Fibroblast of villous mesenchyme (primary cell): ENCODE results near the gene SH3RF3. TPM values are rescaled to one million over a fixed set of nuclear protein-coding genes. Genes with fewer than 3 reads are reported as not detected.

Experiments used
- DNase-seq: peaks from one replicate; pipeline ENCODE4 v3.0.0-alpha.2; 2010; ENCODE audit warnings: low read depth
- H3K4me3 ChIP-seq: 2 replicates; pipeline ENCODE4 v1.5.1; 2011; ENCODE audit warnings: low read depth, mild to moderate bottlenecking, low read length
- CTCF ChIP-seq: IDR thresholded peaks from 2 replicates; pipeline ENCODE4 v1.5.1; 2012; ENCODE audit warnings: low read depth, mild to moderate bottlenecking, low read length; ENCODE audit not compliant: insufficient read depth
- total RNA-seq: library from RNA; depleted of rRNA; stranded (reverse); fragments of >200 nt; gene quantifications from 2 replicates; pipeline ENCODE4 v1.2.3, GENCODE V29; 2012

Gene SH3RF3
- total RNA-seq, 1 donor, result 13.4 TPM

GRCh38 chr2:109295781-109296117, 166.7 kb downstream of the SH3RF3 start:
- no peak for DNase-seq
- no peak for TF ChIP-seq CTCF
- H3K4me3 ChIP-seq, result no peak overlapping the region

DNA sequence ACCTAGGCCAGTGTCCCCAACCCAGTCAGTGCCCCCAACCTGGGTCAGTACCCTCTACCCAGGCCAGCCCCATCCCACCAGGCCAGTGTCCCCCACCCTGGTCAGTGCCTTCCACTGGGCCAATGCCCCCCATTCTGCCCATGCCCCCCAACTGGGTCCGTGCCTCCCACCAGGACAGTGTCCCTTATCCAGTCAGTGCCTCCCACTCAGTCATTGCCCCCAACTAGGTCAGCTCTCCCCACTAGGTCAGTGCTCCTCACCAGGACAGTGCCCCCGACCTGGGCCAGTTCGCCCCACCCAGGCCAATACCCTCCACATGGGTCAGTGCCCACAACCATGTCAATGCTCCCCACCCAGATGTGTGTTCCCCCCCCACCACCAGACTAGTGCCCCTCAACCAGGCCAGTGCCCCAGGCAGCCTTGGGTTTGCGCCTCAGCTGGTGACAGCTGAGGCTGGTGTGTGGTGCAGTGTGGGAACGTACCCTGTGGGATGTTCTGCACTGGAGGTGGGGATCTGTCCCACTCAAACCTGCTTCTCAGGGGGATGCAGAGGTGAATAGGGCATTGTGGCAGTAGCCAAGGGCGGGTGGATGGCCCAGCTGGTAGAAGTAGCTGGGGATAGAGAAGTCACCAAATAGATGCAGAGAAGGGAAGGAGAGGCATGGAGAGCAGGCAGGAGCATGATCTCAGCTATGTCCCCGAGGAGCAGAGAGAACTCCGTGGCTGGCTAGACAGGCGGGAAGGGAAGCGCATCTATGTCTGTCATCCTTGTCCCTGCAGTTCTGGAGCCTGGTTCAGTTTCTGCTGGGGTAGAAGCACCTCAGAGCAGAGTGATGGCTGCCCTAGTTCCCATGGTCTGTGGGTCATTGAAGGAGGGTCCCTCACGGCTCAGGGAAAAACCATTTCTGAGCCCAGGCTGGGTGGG, 168.8 kb downstream of the SH3RF3 start:
- DNase-seq, result no peak
- no peak overlapping the region for H3K4me3 ChIP-seq
- no peak for TF ChIP-seq CTCF

DNA sequence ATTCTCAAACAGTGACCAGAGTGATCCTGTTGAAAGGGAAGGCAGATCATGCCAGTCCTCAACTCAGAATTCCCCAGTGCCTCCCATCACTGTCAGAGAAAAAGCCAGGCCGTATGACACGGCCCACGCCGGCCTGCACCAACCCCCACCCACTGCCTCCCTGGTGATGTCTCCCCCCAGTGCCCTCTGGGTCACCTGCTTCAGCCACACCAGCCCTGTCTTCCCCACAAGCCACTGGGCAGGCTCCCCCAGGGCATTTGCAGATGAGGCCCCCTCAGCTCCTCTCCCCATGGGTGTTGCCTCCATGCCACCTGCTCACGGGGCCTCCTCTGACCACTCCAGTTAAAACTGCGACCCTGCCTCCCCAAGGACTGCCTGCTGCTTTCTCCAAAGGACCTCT, 169.8 kb downstream of the SH3RF3 start:
- DNase-seq, result no peak
- H3K4me3 ChIP-seq, result no peak overlapping the region
- TF ChIP-seq CTCF, result no peak

DNA sequence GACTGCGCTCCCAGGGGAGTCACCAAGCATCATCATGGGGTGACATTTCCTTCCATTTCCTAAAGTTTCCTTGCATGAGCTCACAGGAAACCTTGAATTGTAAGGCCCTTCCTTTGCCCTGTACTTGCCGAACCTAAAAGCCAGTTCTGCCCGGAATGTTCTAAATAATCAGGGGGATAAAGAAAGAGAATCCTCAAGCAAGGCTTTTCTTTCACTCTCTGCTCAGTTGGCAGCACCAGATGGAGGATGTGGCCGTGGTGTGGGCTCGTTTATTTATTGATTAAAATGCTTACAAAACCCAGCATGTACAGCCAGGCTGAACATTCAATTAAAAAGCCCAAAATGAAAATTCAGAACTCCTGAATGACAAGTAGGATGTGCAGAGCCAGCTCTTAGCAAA, 170.5 kb downstream of the SH3RF3 start:
- TF ChIP-seq CTCF, result no peak
- H3K4me3 ChIP-seq, result no peak overlapping the region
- no peak for DNase-seq

DNA sequence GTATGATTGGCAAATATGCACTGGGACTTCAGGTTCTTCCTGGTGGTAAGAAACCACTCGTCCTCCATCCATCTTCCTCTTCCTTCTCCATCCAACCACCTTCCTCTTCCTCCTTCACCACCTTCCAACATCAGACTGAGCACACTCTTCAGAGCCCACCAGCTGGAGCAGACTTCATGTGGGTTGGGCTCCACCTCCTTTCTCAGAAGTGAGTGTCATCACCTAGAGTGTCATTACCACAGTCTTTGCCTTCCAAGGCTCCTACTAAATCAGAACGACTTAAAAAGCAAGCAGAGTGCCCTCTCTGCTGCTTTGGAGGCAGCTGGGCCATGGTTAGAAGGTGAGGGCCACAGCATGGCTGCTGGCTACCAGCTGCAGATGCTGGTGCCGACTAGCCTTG, 171.6 kb downstream of the SH3RF3 start:
- TF ChIP-seq CTCF, result no peak
- H3K4me3 ChIP-seq, result no peak overlapping the region
- no peak for DNase-seq

DNA sequence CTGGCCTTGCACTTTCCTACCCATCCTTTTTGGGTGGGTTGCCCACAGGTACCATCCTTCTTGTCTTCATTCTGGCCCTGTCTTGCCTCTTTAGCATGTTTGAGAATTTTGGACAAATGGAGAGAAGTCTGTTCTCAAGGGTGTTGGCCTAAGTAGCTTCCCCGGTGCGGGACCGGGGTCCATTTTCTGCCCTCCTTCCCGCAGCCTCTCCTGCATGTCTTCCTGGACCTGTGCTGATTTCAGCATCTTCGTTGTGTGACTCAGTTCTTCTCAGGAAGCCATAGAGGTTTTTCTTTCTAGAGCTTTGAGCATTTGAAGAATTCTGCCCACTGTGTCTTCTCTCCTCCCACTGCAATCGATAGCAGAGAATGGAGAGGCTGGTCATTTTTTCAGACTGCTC, 172.7 kb downstream of the SH3RF3 start:
- TF ChIP-seq CTCF, result no peak
- DNase-seq, result no peak
- H3K4me3 ChIP-seq, result no peak overlapping the region

DNA sequence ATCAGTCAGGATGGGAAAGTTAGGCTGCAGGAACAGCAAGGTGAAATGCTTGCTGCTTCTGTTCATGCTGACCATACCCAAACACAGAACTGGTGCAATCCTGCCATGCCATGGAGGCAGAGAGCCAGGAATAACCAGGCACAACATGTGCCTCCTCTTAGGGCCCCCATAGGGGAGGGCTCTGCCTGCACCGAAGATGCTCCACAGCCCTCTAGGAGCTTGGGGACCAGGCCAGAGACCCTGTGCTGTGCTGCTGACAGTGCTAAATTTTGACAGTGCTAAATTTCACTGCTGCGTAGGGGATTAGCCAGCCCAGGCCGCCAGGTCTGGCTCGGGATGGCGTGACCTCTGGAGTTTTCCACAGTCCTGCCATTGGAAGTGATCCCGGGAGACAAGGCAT, 173.3 kb downstream of the SH3RF3 start:
- H3K4me3 ChIP-seq, result no peak overlapping the region
- DNase-seq, result no peak
- no peak for TF ChIP-seq CTCF
